ENCODE results near the gene TSPEAR. TPM values are rescaled to one million over a fixed set of nuclear protein-coding genes. Genes with fewer than 3 reads are reported as not detected.

The TSPEAR gene
- polyA plus RNA-seq, 1 of the 3 experiments (the other 2 are of a cell fraction) = 0.08 TPM

DNA sequence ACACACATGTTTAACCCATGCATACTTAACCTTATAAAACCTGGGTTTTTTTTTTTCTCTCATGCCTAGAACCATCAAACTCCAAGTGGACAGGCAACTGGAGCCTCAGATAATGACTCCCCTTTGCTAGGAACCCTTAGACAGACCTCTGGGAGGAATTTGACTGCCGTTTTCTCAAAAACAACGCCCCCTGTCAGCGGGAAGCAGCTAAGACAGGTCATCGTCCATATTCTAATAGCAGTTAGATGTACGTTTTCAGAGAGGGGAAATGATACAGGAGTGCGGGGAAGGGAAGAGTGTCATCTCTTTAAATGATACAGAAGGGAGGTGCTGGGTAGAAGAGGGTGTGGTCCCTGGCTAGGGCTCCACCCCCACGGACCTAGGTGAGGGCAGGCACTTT, 221.4 kb downstream of the TSPEAR start:
- Histone ChIP-seq H3K4me3 (ENCODE audit: low read depth in 2 of 2, low read length in 1 of 2) (no peak overlapping the region), H3K4me2 (no peak overlapping the region), H3F3A (replicated peaks; ENCODE audit: insufficient read depth) (no peaks in the 10 kb centered on the region), H4K20me1 (ENCODE audit: insufficient read depth) (no peaks in the 10 kb centered on the region), H3K9me3 (peaks cover 11% of the 10 kb centered on the region; the same call in 1 of the 2 replicates), H3K79me2 (ENCODE audit: insufficient read depth) (peaks cover 6% of the 10 kb centered on the region; the same call in 1 of the 2 replicates), H3K27ac (ENCODE audit: low read depth in 2 of 2, low read length in 1 of 2) (no peak overlapping the region), H3K9ac (no peak overlapping the region), H3K27me3 (ENCODE audit: insufficient read depth) (no peaks in the 10 kb centered on the region), H3K4me1 (ENCODE audit: control insufficient read depth in 1 of 2, insufficient read depth in 2 of 2, low read depth in 1 of 2, low read length in 1 of 2) (no peaks in the 10 kb centered on the region), H2AFZ (ENCODE audit: low read depth) (no peak overlapping the region), H3K36me3 (replicated peaks in 1 of 2; ENCODE audit: control insufficient read depth in 1 of 2, insufficient read depth in 2 of 2, low read length in 1 of 2) (no peaks in the 10 kb centered on the region), H3K9me2 (no peaks in the 10 kb centered on the region)
- CTCF ChIA-PET = interaction anchor here (0.9 to 1.4 kb wide), 4 partner anchors 12 to 28 kb away, joined by 3 to 6 read pairs (median 4); no protein-coding TSS in a partner anchor
- TF ChIP-seq, protein P1, sequence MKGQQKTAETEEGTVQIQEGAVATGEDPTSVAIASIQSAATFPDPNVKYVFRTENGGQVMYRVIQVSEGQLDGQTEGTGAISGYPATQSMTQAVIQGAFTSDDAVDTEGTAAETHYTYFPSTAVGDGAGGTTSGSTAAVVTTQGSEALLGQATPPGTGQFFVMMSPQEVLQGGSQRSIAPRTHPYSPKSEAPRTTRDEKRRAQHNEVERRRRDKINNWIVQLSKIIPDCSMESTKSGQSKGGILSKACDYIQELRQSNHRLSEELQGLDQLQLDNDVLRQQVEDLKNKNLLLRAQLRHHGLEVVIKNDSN (IDR thresholded peaks at IDR 0.05; ENCODE audit: borderline replicate concordance, low read depth) = no peak
- TF ChIP-seq FOXJ3 (CRISPR knock-in tag; IDR thresholded peaks at IDR 0.05) (no peak), YY1 (IDR thresholded peaks at IDR 0.05; ENCODE audit: low read depth) (no peak), GATA2 (CRISPR knock-in tag; IDR thresholded peaks at IDR 0.05) (no peak), REST (IDR thresholded peaks at IDR 0.05; ENCODE audit: low read depth, low read length) (no peak), SMC3 (IDR thresholded peaks at IDR 0.05; ENCODE audit: low read depth, low read length) (no peak), EP300 (IDR thresholded peaks at IDR 0.05; ENCODE audit: borderline replicate concordance in 1 of 2, low read depth in 1 of 2, low read length in 1 of 2) (no peak), ELF1 (IDR thresholded peaks at IDR 0.05) (no peak), TEAD4 (IDR thresholded peaks at IDR 0.05; ENCODE audit: borderline replicate concordance, insufficient read depth) (no peak), GABPA (IDR thresholded peaks at IDR 0.05; ENCODE audit: low read depth) (no peak), PBX3 (IDR thresholded peaks at IDR 0.05) (no peak), ZBTB33 (IDR thresholded peaks at IDR 0.05; ENCODE audit: borderline replicate concordance, low read depth) (no peak), SIN3A (IDR thresholded peaks at IDR 0.05; ENCODE audit: borderline replicate concordance, low read depth, low read length) (no peak), RXRA (IDR thresholded peaks at IDR 0.05; ENCODE audit: borderline replicate concordance, low read depth) (no peak), TAF1 (IDR thresholded peaks at IDR 0.05; ENCODE audit: borderline replicate concordance, low read depth, low read length) (no peak), FOSL2 (IDR thresholded peaks at IDR 0.05; ENCODE audit: borderline replicate concordance, low read depth) (no peak), POLR2AphosphoS5 (IDR thresholded peaks at IDR 0.05; ENCODE audit: low read depth, low read length) (no peak), NFIC (IDR thresholded peaks at IDR 0.05; ENCODE audit: borderline replicate concordance) (no peak)
- DNase-seq = no peak
- POLR2A ChIA-PET = no interaction called here
- 39% methylated on average over 7 of the region's 7 CpGs for WGBS (ENCODE audit: low lambda C conversion rate)

Data from SK-N-SH (cell line).